ENCODE data around the gene ABR. TPM values are rescaled to one million over a fixed set of nuclear protein-coding genes. Genes with fewer than 3 reads are reported as not detected.
A peak's percentile ranks its signal among the peaks of the same experiment; 100 is the strongest.

Gene ABR
- total and polyA plus RNA-seq, 8 donors: 59.0 to 187 (median 80.5) TPM

DNA sequence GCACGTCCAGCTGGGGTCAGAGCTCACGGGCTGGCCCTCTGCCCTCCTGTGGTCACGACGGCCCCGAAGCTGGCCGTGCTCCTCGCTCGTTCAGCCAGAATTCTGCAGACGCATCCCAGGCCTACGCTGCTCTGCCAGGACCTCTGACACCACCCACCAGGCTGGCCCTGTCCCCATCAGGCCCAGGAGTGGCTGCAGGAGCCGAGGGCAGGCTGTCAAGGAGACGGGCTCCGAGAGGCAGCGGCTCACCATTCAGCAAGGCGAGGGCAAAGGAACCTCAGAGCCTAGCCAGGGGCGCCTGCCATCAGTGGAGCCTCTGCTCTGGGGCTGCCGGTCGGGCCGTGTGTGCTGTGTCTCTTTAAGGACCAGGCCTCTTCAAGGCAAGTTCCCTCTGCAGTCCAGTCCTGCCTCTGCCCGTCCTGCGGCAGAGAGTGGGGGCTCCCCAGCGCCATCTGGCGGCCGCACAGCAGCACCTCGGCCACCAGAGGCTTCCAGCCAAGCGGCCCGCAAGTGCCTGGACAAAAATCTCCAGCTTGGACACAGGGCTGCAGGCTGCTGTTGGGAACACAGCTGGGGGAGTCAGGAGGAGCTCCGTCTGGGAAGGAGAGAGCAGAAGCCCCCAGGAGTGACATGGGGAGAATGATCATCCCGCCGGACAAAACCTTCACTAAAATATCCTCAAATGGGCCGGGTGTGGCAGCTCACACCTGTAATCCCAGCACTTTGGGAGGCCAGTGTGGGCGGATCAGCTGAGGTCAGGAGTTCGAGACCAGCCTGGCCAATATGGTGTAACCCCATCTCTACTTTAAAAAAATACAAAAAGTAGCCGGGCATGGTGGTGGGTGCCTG, 7.4 kb upstream of the ABR start:
- Histone ChIP-seq H3K27ac (peak overlapping the region in 1 of 2 donors; percentile 57), H3K27me3 (no peaks in the 10 kb centered on the region), H3K4me3 (peak overlapping the region in 1 of 2 donors; percentile 21), H3K36me3 (no peaks in the 10 kb centered on the region), H3K9me3 (no peaks in the 10 kb centered on the region), H3K4me1 (peaks cover 22 to 71% of the 10 kb centered on the region in 2 donors)
- ATAC-seq: peak; percentile 94
- DNase-seq: peak; percentile 77 to 98 (median 90)
- TF ChIP-seq CTCF (IDR thresholded peaks at IDR 0.05): peak; percentile 97 to 99
- intact Hi-C loops (cut with DNase I): loop anchor here in 1 of 2 donors (5.0 kb wide), 1 partner anchor 65 kb away; no protein-coding TSS in a partner anchor

DNA sequence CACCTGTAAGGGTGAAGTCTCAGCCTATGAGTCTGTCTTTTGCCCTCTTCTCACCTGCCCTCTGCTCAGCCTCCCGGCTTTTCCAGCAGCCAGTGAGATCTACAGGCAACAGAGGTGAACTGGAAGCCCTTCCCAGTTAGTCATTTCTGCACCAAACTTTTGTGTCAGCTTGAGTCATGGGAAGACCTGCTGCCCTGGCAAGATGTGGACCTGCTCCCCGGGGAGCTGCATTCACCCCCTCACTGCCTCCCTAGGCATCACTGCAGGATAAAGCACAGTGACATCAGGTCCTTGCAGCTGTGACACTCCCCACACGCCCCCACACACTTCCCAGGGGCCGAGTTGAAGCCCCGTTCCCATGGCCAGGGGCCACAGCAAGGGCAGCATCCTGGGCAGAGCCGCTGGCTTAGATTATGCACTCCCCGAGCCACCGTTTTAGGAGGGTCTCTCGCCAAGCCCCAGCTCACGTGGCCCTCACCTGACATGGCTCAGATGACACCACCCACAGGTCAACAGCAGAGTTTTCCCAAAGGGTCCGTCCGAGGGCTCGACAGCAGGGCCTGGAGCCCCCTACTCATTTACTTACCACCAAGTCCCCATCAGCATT, 6.5 kb upstream of the ABR start:
- DNase-seq: peak in 1 of 4 donors; percentile 46
- peak overlapping the region in 1 of 2 donors; percentile 57 for H3K27ac ChIP-seq
- intact Hi-C loops (cut with DNase I): loop anchor here in 1 of 2 donors (5.0 kb wide), 1 partner anchor 64 kb away; no protein-coding TSS in a partner anchor

DNA sequence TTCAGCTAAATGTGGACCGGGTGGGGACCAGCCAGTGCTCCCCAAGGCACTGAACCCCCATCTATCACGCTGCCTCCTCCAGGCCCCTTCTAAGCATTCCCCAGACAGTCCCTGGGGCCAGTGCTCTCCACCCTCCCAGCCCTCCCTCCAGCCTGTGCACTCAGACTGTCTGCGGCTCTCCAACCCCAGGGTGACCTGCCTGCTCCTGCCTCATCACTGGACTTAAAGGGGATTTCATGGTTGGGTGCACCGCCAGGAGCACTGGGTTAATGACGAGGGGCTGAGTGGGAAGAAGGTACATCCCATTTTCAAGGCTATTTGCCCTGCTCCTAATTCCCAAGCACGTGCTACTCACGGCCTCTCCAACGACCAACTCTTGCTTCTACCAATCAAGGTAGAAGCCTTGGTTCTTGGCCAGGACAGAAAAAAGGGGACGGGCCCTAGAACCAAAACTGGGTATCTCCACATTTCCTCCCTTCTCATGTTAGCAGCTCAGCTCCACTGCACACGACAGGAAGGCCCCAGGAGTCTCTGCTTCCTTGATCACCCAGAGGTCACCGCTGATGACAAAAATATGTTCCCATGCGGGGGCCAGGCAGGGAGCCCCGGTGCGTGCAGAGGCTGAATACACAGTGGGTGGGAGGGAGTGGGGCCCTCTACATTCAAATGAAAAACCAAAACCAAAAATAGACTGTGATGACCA, 3.5 kb upstream of the ABR start:
- H3K4me3 ChIP-seq: no peak overlapping the region
- no peaks in the 10 kb centered on the region for H3K9me3 ChIP-seq
- no peak for TF ChIP-seq CTCF (IDR thresholded peaks at IDR 0.05)
- peaks cover 0 to 30% of the 10 kb centered on the region in 2 donors for H3K27me3 ChIP-seq
- ATAC-seq: no peak
- H3K27ac ChIP-seq: no peak overlapping the region
- H3K4me1 ChIP-seq: peaks cover 13 to 63% of the 10 kb centered on the region in 2 donors
- H3K36me3 ChIP-seq: no peaks in the 10 kb centered on the region
- no peak for DNase-seq
- intact Hi-C loops (cut with DNase I): no loop called here

More for the DNA sequence above, 6.5 kb upstream of the ABR start:
- Histone ChIP-seq H3K9me3 (no peaks in the 10 kb centered on the region), H3K27me3 (no peaks in the 10 kb centered on the region), H3K36me3 (no peaks in the 10 kb centered on the region), H3K4me3 (no peak overlapping the region), H3K4me1 (peaks cover 22 to 71% of the 10 kb centered on the region in 2 donors)
- no peak for ATAC-seq
- no peak for TF ChIP-seq CTCF (IDR thresholded peaks at IDR 0.05)

DNA sequence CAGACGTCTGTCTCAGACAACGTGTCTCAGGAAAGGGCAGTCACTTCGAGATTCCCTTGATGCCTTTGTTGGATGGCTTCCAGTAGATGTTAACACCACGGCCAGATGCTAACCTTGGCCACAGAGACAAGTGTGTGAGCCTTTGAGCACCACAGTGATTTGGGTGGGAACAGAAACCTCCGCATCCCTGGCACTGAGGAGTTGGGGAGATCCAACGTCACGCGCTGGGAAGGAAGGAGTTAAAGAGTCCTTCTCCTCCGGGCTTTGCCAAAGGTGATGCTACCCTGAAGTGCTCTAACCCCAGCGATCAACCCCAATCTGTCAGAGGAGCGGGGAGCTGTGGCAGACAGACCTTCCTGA, 3.0 kb upstream of the ABR start:
- Histone ChIP-seq H3K9me3 (no peaks in the 10 kb centered on the region), H3K27me3 (peaks cover 0 to 32% of the 10 kb centered on the region in 2 donors), H3K4me1 (peaks cover 11 to 63% of the 10 kb centered on the region in 2 donors), H3K36me3 (no peaks in the 10 kb centered on the region), H3K4me3 (no peak overlapping the region), H3K27ac (no peak overlapping the region)
- no peak for ATAC-seq
- intact Hi-C loops (cut with DNase I): no loop called here
- no peak for DNase-seq
- TF ChIP-seq CTCF (IDR thresholded peaks at IDR 0.05): no peak
